K562 (cell line): ENCODE measurements around the gene CDHR2. TPM values are rescaled to one million over a fixed set of nuclear protein-coding genes. Genes with fewer than 3 reads are reported as not detected.
A peak's percentile ranks its signal among the peaks of the same experiment; 100 is the strongest.

Experiments
- ATAC-seq: fragments of 200-7000 bp; cut with Tn5 transposase; 3 replicates; pipeline ENCODE4 v1.9.1; 2020; ENCODE audit warnings: moderate library complexity
- BruUV-seq: library from RNA; stranded (reverse); fragments of 400-500 nt; replicated peaks from 2 replicates; lab custom pipeline; 2021; lab: Mats Ljungman, UMichigan
- CTCF ChIA-PET: fragments of 300-600 bp; formaldehyde crosslinking; extraction: SDS; loops from one replicate; lab custom pipeline; 2021; ENCODE audit warnings: low intra/inter-chr PET ratio; lab: Yijun Ruan, JAX
- POLR2A ChIA-PET: fragments of 300-600, 350-650 bp; sonication (Branson Sonifier 250); formaldehyde crosslinking; extraction: SDS; loops from one replicate; lab custom pipeline; 2021; ENCODE audit warnings: antibody characterized with exemption, inconsistent platforms; lab: Yijun Ruan, JAX
- DNase-seq, 4 experiments: peaks; one replicate each; pipeline versions ENCODE4 v3.0.0 to v3.0.0-alpha.2; 2011 to 2018; ENCODE audit warnings: low spot score in 3 of 4, mixed read lengths in 3 of 4; ENCODE audit errors: extremely low read depth in 1 of 4
- FAIRE-seq: peaks from 2 replicates; lab custom pipeline; 2011; peaks lifted over from hg19 to GRCh38; lab: Jason Lieb, UNC
- H2AFZ ChIP-seq: 2 replicates; pipeline ENCODE4 v1.6.0; 2011; ENCODE audit warnings: low read depth, low read length, control low read depth, inconsistent platforms
- H3K27ac ChIP-seq: fragments of 200-600 bp; 3 replicates; pipeline ENCODE4 v1.8.0; 2011; ENCODE audit warnings: low read depth, mild to moderate bottlenecking, control low read depth, inconsistent platforms, low read length, moderate library complexity, mixed read lengths; ENCODE audit errors: extremely low read depth
- H3K27me3 ChIP-seq, 2 experiments: fragments of 300-600 bp in 1 of 2; 2 replicates in 1 of 2; 3 replicates in 1 of 2; pipeline versions ENCODE4 v1.6.0 to v1.8.0; 2011; ENCODE audit warnings: inconsistent platforms in 2 of 2, low read length in 2 of 2, mild to moderate bottlenecking in 1 of 2, mixed read lengths in 1 of 2, moderate library complexity in 1 of 2; ENCODE audit not compliant: control insufficient read depth in 2 of 2, insufficient read depth in 2 of 2
- H3K36me3 ChIP-seq: fragments of 300-600 bp; 3 replicates; pipeline ENCODE4 v1.8.0; 2011; ENCODE audit warnings: mild to moderate bottlenecking, low read length, inconsistent platforms; ENCODE audit not compliant: control insufficient read depth, insufficient read depth
- H3K4me1 ChIP-seq, 2 experiments: fragments of 200-600 bp in 1 of 2; replicated peaks in 1 of 2; 2 replicates in 1 of 2; 3 replicates in 1 of 2; pipeline versions ENCODE4 v1.5.1 to v1.8.0; 2011; ENCODE audit warnings: inconsistent platforms in 2 of 2, low read length in 2 of 2, mild to moderate bottlenecking in 1 of 2, mixed read lengths in 1 of 2, moderate library complexity in 1 of 2; ENCODE audit not compliant: control insufficient read depth in 2 of 2, insufficient read depth in 2 of 2
- H3K4me2 ChIP-seq: 2 replicates; pipeline ENCODE4 v1.6.1; 2011; ENCODE audit warnings: low read length, control low read depth, inconsistent platforms, mixed read lengths; ENCODE audit not compliant: insufficient read depth
- H3K4me3 ChIP-seq: fragments of 200-600 bp; sonication (generic), shearing (Covaris generic); 2 replicates; pipeline ENCODE4 v1.5.1; 2016; ENCODE audit warnings: control low read depth, inconsistent platforms
- H3K79me2 ChIP-seq: fragments of 200-600 bp; 3 replicates; pipeline ENCODE4 v1.8.0; 2011; ENCODE audit warnings: low read length, inconsistent platforms; ENCODE audit not compliant: control insufficient read depth, insufficient read depth
- H3K9ac ChIP-seq, 2 experiments: 2 replicates each; pipeline versions ENCODE4 v1.6.0 to v1.6.1; 2011; ENCODE audit warnings: low read depth in 2 of 2, low read length in 2 of 2, control low read depth in 1 of 2, inconsistent platforms in 1 of 2, mild to moderate bottlenecking in 1 of 2, mixed read lengths in 1 of 2; ENCODE audit not compliant: insufficient read depth in 1 of 2
- H3K9me1 ChIP-seq: one replicate; pipeline ENCODE4 v1.6.0; 2011; ENCODE audit warnings: inconsistent platforms, mild to moderate bottlenecking, low read length, moderate library complexity; ENCODE audit not compliant: control insufficient read depth, insufficient read depth
- H3K9me3 ChIP-seq: replicated peaks from 2 replicates; pipeline ENCODE4 v1.5.1; 2011; ENCODE audit warnings: low read depth, low read length, inconsistent platforms; ENCODE audit not compliant: control insufficient read depth, insufficient read depth
- H4K20me1 ChIP-seq: replicated peaks from 2 replicates; pipeline ENCODE4 v1.6.1; 2011; ENCODE audit warnings: low read length, inconsistent platforms, mixed read lengths; ENCODE audit not compliant: control insufficient read depth, insufficient read depth
- CEBPB ChIP-seq: fragments of 450-650 bp; IDR thresholded peaks from 2 replicates; pipeline ENCODE4 v1.6.1; 2016; ENCODE audit warnings: missing genetic modification characterization, missing compliant biosample characterization
- EGR1 ChIP-seq: fragments of 450-650 bp; conservative IDR thresholded peaks from 2 replicates; pipeline ENCODE4 v1.6.1; 2017; ENCODE audit warnings: mild to moderate bottlenecking
- NFIC ChIP-seq: fragments of 450-650 bp; IDR thresholded peaks from 2 replicates; pipeline ENCODE4 v1.6.1; 2017; ENCODE audit warnings: mild to moderate bottlenecking, inconsistent platforms
- ZC3H8 ChIP-seq: fragments of 450-650 bp; IDR thresholded peaks from 2 replicates; pipeline ENCODE4 v1.6.1; 2017
- WGBS: fragments of 100-300 bp; shearing (Covaris generic); methylation state at CpG from one replicate; pipeline ENCODE4 v1.1.6; 2016; ENCODE audit warnings: low coverage, mixed read lengths; ENCODE audit not compliant: insufficient coverage; ENCODE audit errors: missing lambda C conversion rate; 5-methylcytosine and 5-hydroxymethylcytosine counted together
- in situ Hi-C: fragments of 300-500 bp; cut with MboI; formaldehyde crosslinking; loops from 4 replicates; pipeline ENCODE4 v1.15.0; 2018; ENCODE audit warnings: inconsistent platforms, mixed read lengths
- intact Hi-C: fragments of 100-400 bp; cut with micrococcal nuclease; formaldehyde crosslinking; loops from 2 replicates; pipeline ENCODE4 v1.14.2; 2022
- polyA plus RNA-seq, 8 experiments: library from polyadenylated mRNA; depleted of rRNA in 4 of 8; stranded (reverse) in 5 of 8; unstranded in 3 of 8; fragments of >200 nt; fragmentation: Nextera tagmentation in 2 of 8; fragmentation: Illumina TruSeq in 1 of 8; extraction: Ambion mirVana in 2 of 8; extraction: Trizol in 1 of 8; gene quantifications; 2 replicates each; pipeline versions ENCODE4 v1.2.1 to v1.2.3, GENCODE V29; 2011 to 2014; ENCODE audit warnings: inconsistent platforms in 1 of 8, missing spikeins in 1 of 8
- total RNA-seq, 7 experiments: library from RNA; depleted of rRNA in 6 of 7; stranded (reverse); fragments of >200 nt in 6 of 7; fragmentation: Illumina TruSeq in 2 of 7; extraction: Trizol in 2 of 7; gene quantifications; 2 replicates each; pipeline versions ENCODE4 v1.2.1 to v1.2.3, GENCODE V29; 2011 to 2021; ENCODE audit warnings: low replicate concordance in 1 of 7

Gene CDHR2
- total and polyA plus RNA-seq, 9 of the 15 experiments (the other 6 are each of a cell fraction or from before 2014, with no cell fraction given): 0.01 to 0.62 (median 0.09) TPM; not detected in 2

DNA sequence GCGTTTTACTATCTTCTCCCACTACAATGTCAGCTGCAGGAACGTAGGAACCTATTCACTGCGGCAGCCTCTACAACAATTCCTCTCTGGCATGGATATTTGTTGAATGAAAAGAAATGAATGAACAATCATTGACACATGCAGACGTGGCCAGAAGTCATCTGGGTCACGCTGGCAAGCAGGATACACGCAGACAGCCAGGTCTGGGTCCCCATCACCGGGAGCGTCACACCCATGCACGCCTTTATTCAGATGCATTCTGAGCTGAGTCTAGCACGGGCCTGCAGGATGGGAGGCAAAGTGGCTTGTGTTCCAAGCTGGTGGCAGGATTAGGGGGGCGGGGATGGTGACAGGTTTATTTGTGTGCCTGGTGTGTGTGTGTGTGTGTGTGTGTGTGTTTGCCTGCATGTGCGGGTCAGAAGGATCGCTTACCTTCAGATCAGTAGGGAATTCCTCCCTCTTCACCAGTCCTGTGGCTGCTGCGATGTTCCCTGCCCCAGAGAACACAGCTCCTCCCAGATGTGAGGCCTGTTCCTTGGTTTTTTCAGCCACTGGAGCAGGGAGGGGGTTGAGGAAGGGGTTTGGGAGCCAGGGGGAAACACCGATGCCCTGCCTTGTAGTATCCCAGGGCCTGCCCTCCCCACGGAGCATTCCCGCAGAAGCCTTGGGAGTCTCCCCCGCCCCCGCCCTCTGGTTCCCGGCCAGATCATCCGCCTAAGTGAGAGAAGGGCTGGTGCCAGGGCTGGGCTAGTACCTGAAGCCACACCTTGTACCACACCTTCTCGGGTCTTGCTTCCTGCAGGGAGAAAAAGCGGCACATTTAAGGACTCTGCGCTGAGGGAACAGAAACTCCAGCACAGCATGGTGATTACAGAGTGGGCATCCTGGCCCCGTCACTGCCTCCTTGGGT is 77.1 kb downstream of the CDHR2 start:
- Histone ChIP-seq H3K36me3 (no peaks in the 10 kb centered on the region), H2AFZ (no peak overlapping the region), H3K79me2 (no peaks in the 10 kb centered on the region), H3K4me2 (no peak overlapping the region), H3K4me1 (peaks cover 0 to 32% of the 10 kb centered on the region in 2 experiments; a peak in 4 of 5 replicates), H3K9ac (no peak overlapping the region), H3K9me1 (no peaks in the 10 kb centered on the region), H3K27me3 (peaks cover 39 to 77% of the 10 kb centered on the region in 2 experiments), H3K9me3 (no peaks in the 10 kb centered on the region), H4K20me1 (peaks cover 16% of the 10 kb centered on the region; the same call in 1 of the 2 replicates), H3K27ac (no peak overlapping the region), H3K4me3 (no peak overlapping the region)
- TF ChIP-seq EGR1 (peak; percentile 37; the same call in 1 of the 2 replicates), CEBPB (no peak)
- BruUV-seq: no TSS peak
- 2% methylated on average over 20 of the region's 25 CpGs for WGBS
- DNase-seq (no peak), FAIRE-seq (no peak), ATAC-seq (no peak)
- in situ Hi-C loops: no loop called here
- intact Hi-C loops: no loop called here
- ChIA-PET CTCF (no interaction called here), POLR2A (interaction anchor here (1.0 to 1.1 kb wide), 2 partner anchors 10 to 21 kb away, joined by 3 read pairs; partner anchors contain the start of gene TSPAN17)

DNA sequence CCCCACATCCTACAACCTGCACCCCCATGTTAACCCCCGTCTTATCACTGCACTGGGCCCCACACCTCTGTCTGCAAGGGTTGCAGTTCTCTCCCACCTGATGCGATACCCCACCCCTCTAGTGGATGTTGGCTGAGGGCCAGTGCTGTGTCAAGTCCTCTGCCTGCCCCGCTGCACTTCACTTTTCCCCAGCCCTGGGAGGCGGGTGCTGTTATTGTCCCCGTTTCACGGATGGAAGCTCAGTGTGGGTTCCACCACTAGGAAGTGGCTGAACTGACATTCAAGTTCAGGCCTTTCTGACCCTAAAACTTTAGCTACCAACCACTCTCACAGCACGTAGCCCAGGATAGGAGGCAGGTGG is 77.7 kb downstream of the CDHR2 start:
- no peak overlapping the region for H3K4me2 ChIP-seq
- no peaks in the 10 kb centered on the region for H3K36me3 ChIP-seq
- no peak overlapping the region for H3K9ac ChIP-seq
- no peak overlapping the region for H3K27ac ChIP-seq
- H3K79me2 ChIP-seq: no peaks in the 10 kb centered on the region
- ChIA-PET POLR2A (interaction anchor here (0.6 kb wide), 1 partner anchor 208 kb away, joined by 4 read pairs; no protein-coding TSS in a partner anchor), CTCF (no interaction called here)
- H3K9me3 ChIP-seq: no peaks in the 10 kb centered on the region
- no peak overlapping the region for H2AFZ ChIP-seq
- BruUV-seq: no TSS peak
- FAIRE-seq (no peak), DNase-seq (no peak), ATAC-seq (no peak)
- peaks cover 44 to 77% of the 10 kb centered on the region in 2 experiments for H3K27me3 ChIP-seq
- peaks cover 0 to 26% of the 10 kb centered on the region in 2 experiments; a peak in 2 of 5 replicates for H3K4me1 ChIP-seq
- WGBS: 2% methylated on average over 7 of the region's 7 CpGs
- H3K4me3 ChIP-seq: no peak overlapping the region
- in situ Hi-C loops: no loop called here
- no peaks in the 10 kb centered on the region for H3K9me1 ChIP-seq
- TF ChIP-seq ZC3H8 (no peak), NFIC (peak; percentile 71)
- TF ChIP-seq, all 486 proteins: peak for 1
- intact Hi-C loops: no loop called here
- H4K20me1 ChIP-seq: peaks cover 15% of the 10 kb centered on the region; the same call in 1 of the 2 replicates
